GM12878 (cell line): ENCODE measurements around the gene AGRN. TPM values are rescaled to one million over a fixed set of nuclear protein-coding genes. Genes with fewer than 3 reads are reported as not detected.
A peak's percentile ranks its signal among the peaks of the same experiment; 100 is the strongest.
"Not testable (repeated sequence)": the region's sequence is repeated elsewhere in the genome, so short reads cannot be mapped to it uniquely, and the experiment has no call there.

ENCODE experiments used
- ATAC-seq: fragments of 200-7000 bp; cut with Tn5 transposase; 3 replicates; pipeline ENCODE4 v1.9.1; 2020; ENCODE audit warnings: mild to moderate bottlenecking, moderate library complexity
- BruUV-seq: library from RNA; stranded (reverse); fragments of 400-500 nt; replicated peaks from 2 replicates; lab custom pipeline; 2021; lab: Mats Ljungman, UMichigan
- CTCF ChIA-PET: fragments of 300-600 bp; sonication (Branson Sonifier 250); formaldehyde crosslinking; extraction: SDS; loops from one replicate; lab custom pipeline; 2021; ENCODE audit warnings: inconsistent platforms; lab: Yijun Ruan, JAX
- POLR2A ChIA-PET: fragments of 350-600 bp; formaldehyde crosslinking; extraction: SDS; loops from one replicate; lab custom pipeline; 2021; ENCODE audit warnings: inconsistent platforms; lab: Charles Lee
- RAD21 ChIA-PET: fragments of 300-600 bp; sonication (Branson Sonifier 250); formaldehyde crosslinking; loops from one replicate; lab custom pipeline; 2023; ENCODE audit warnings: antibody characterized with exemption; ENCODE audit not compliant: unreplicated experiment; lab: Charles Lee
- SMC1A ChIA-PET: fragments of 300-600 bp; sonication (Branson Sonifier 250); formaldehyde crosslinking; loops from one replicate; lab custom pipeline; 2023; ENCODE audit not compliant: unreplicated experiment, uncharacterized antibody; lab: Charles Lee
- DNase-seq: peaks from one replicate; pipeline ENCODE4 v3.0.0-alpha.2; 2011; ENCODE audit warnings: low read depth, low spot score
- FAIRE-seq: peaks from 3 replicates; lab custom pipeline; 2011; peaks lifted over from hg19 to GRCh38; lab: Jason Lieb, UNC
- H2AFZ ChIP-seq: 2 replicates; pipeline ENCODE4 v1.6.0; 2011; ENCODE audit warnings: low read depth, low read length, control low read depth; ENCODE audit not compliant: control insufficient read depth
- H3K27ac ChIP-seq: 2 replicates; pipeline ENCODE4 v1.5.1; 2011; ENCODE audit warnings: control low read depth; ENCODE audit not compliant: control insufficient read depth, insufficient read depth
- H3K27me3 ChIP-seq, 2 experiments: replicated peaks in 1 of 2; 2 replicates each; pipeline versions ENCODE4 v1.6.0 to v1.6.1; 2011; ENCODE audit warnings: low read length in 1 of 2; ENCODE audit not compliant: control insufficient read depth in 2 of 2, insufficient read depth in 2 of 2
- H3K36me3 ChIP-seq, 2 experiments: 2 replicates each; pipeline ENCODE4 v1.5.1; 2011; ENCODE audit warnings: low read length in 1 of 2; ENCODE audit not compliant: control insufficient read depth in 2 of 2, insufficient read depth in 2 of 2
- H3K4me1 ChIP-seq: 2 replicates; pipeline ENCODE4 v1.6.1; 2011; ENCODE audit warnings: mild to moderate bottlenecking, low read length, moderate library complexity, mixed read lengths; ENCODE audit not compliant: control insufficient read depth, insufficient read depth
- H3K4me2 ChIP-seq: 2 replicates; pipeline ENCODE4 v1.6.0; 2011; ENCODE audit warnings: control low read depth; ENCODE audit not compliant: control insufficient read depth, insufficient read depth
- H3K4me3 ChIP-seq: fragments of 200-600 bp; sonication (generic); 2 replicates; pipeline ENCODE4 v1.5.1; 2016
- H3K79me2 ChIP-seq: 2 replicates; pipeline ENCODE4 v1.6.0; 2011; ENCODE audit warnings: low read length; ENCODE audit not compliant: control insufficient read depth, insufficient read depth
- H3K9ac ChIP-seq: 2 replicates; pipeline ENCODE4 v1.8.0; 2011; ENCODE audit warnings: low read length, control low read depth, mixed read lengths; ENCODE audit not compliant: control insufficient read depth, insufficient read depth
- H3K9me3 ChIP-seq: replicated peaks from 3 replicates; pipeline ENCODE4 v1.5.1; 2011; ENCODE audit warnings: mild to moderate bottlenecking, low read length; ENCODE audit not compliant: control insufficient read depth, insufficient read depth
- H4K20me1 ChIP-seq: 2 replicates; pipeline ENCODE4 v1.6.0; 2011; ENCODE audit not compliant: control insufficient read depth, insufficient read depth
- MEF2B ChIP-seq: fragments of 450-650 bp; IDR thresholded peaks from 2 replicates; pipeline ENCODE4 v1.6.1; 2018; ENCODE audit warnings: mild to moderate bottlenecking, moderate library complexity; ENCODE audit not compliant: partially characterized antibody, poor library complexity, severe bottlenecking
- POLR2A ChIP-seq: IDR thresholded peaks from 2 replicates; pipeline ENCODE4 v1.6.1; 2011; ENCODE audit warnings: low read depth, mild to moderate bottlenecking, low read length
- ZNF274 ChIP-seq: IDR thresholded peaks from one replicate; pipeline ENCODE4 v1.8.0; 2011; ENCODE audit not compliant: insufficient read length, insufficient read depth
- WGBS: methylation state at CpG from one replicate; pipeline ENCODE4 v1.1.6; 2016; ENCODE audit warnings: low lambda C conversion rate; ENCODE audit not compliant: insufficient replicate concordance, insufficient coverage; ENCODE audit errors: missing lambda C conversion rate; 5-methylcytosine and 5-hydroxymethylcytosine counted together
- in situ Hi-C: fragments of 300-500 bp; cut with MboI; formaldehyde crosslinking; loops from 9 replicates; pipeline ENCODE4 v1.14.3; 2018; ENCODE audit warnings: mixed read lengths
- intact Hi-C: fragments of 100-400 bp; cut with micrococcal nuclease; formaldehyde crosslinking; loops from one replicate; pipeline ENCODE4 v1.14.2; 2022; ENCODE audit not compliant: unreplicated experiment
- polyA plus RNA-seq, 11 experiments: library from polyadenylated mRNA; depleted of rRNA in 4 of 11; unstranded in 6 of 11; stranded (reverse) in 5 of 11; fragments of >200 nt; fragmentation: Nextera tagmentation in 4 of 11; fragmentation: Illumina TruSeq in 1 of 11; extraction: Ambion mirVana in 4 of 11; extraction: Trizol in 1 of 11; gene quantifications; 1 replicate in 1 of 11; 2 replicates in 10 of 11; pipeline versions ENCODE4 v1.2.1 to v1.2.3, GENCODE V29; 2011 to 2016; ENCODE audit warnings: inconsistent platforms in 2 of 11, missing spikeins in 2 of 11, low read depth in 1 of 11
- total RNA-seq, 4 experiments: library from RNA; depleted of rRNA in 3 of 4; stranded (reverse); fragments of >200 nt in 3 of 4; fragmentation: Illumina TruSeq in 1 of 4; extraction: Trizol in 1 of 4; gene quantifications; 2 replicates each; pipeline versions ENCODE4 v1.2.1 to v1.2.3, GENCODE V29; 2013 to 2021
- TF ChIP-seq, protein P1 (sequence below): fragments of 450-650 bp; IDR thresholded peaks from 2 replicates; pipeline ENCODE4 v1.6.1; 2016; ENCODE audit warnings: mild to moderate bottlenecking, moderate library complexity, borderline replicate concordance

The AGRN gene
- total and polyA plus RNA-seq, 10 of the 15 experiments (the other 5 are each of a cell fraction or from before 2014, with no cell fraction given) = 0.02 to 41.8 (median 4.1) TPM

DNA sequence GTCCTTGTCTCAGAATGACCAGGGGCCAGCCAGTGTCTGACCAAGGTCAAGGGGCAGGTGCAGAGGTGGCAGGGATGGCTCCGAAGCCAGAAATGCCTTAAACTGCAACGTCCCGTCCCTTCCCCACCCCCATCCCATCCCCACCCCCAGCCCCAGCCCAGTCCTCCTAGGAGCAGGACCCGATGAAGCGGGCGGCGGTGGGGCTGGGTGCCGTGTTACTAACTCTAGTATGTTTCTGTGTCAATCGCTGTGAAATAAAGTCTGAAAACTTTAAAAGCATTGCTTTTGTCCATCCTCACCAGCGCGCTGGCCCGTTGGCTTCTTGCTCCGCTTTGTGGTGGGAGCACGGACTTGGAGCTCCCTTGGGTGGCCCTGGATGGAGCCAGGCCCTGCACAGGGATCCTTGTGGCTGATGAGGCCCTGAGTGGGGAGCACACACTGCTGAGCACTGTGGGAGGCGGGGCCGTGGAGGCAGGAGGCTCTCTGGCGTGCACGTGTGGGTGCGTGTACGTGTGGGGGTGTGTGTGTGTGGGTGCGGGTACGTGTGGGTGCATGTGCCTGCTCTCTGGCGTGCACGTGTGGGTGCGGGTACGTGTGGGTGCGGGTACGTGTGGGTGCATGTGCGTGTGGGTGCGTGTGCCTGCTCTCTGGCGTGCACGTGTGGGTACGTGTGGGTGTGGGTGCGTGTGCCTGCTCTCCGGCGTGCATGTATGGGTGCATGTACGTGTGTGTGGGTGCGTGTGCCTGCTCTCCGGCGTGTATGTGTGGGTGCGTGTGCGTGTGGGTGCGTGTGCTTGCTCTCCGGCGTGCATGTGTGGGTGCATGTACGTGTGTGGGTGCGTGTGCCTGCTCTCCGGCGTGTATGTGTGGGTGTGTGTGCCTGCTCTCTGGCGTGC, 36.2 kb downstream of the AGRN start:
- Histone ChIP-seq H3K79me2 (no peaks in the 10 kb centered on the region), H3K4me1 (peaks cover 13% of the 10 kb centered on the region), H3K9ac (no peak overlapping the region), H3K36me3 (peaks cover 3 to 6% of the 10 kb centered on the region in 2 experiments; a peak in 2 of 4 replicates), H4K20me1 (no peaks in the 10 kb centered on the region), H3K9me3 (no peaks in the 10 kb centered on the region), H2AFZ (no peak overlapping the region), H3K4me3 (no peak overlapping the region), H3K27ac (no peak overlapping the region), H3K4me2 (no peak overlapping the region), H3K27me3 (no peaks in the 10 kb centered on the region)
- TF ChIP-seq, protein P1, sequence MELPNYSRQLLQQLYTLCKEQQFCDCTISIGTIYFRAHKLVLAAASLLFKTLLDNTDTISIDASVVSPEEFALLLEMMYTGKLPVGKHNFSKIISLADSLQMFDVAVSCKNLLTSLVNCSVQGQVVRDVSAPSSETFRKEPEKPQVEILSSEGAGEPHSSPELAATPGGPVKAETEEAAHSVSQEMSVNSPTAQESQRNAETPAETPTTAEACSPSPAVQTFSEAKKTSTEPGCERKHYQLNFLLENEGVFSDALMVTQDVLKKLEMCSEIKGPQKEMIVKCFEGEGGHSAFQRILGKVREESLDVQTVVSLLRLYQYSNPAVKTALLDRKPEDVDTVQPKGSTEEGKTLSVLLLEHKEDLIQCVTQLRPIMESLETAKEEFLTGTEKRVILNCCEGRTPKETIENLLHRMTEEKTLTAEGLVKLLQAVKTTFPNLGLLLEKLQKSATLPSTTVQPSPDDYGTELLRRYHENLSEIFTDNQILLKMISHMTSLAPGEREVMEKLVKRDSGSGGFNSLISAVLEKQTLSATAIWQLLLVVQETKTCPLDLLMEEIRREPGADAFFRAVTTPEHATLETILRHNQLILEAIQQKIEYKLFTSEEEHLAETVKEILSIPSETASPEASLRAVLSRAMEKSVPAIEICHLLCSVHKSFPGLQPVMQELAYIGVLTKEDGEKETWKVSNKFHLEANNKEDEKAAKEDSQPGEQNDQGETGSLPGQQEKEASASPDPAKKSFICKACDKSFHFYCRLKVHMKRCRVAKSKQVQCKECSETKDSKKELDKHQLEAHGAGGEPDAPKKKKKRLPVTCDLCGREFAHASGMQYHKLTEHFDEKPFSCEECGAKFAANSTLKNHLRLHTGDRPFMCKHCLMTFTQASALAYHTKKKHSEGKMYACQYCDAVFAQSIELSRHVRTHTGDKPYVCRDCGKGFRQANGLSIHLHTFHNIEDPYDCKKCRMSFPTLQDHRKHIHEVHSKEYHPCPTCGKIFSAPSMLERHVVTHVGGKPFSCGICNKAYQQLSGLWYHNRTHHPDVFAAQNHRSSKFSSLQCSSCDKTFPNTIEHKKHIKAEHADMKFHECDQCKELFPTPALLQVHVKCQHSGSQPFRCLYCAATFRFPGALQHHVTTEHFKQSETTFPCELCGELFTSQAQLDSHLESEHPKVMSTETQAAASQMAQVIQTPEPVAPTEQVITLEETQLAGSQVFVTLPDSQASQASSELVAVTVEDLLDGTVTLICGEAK = no peak
- no peak for TF ChIP-seq MEF2B
- peak; percentile 52; the same call in 1 of the 2 replicates for TF ChIP-seq POLR2A
- TF ChIP-seq ZNF274 = no peak
- no peak for DNase-seq
- ChIA-PET CTCF (no interaction called here), POLR2A (no interaction called here), SMC1A (no interaction called here), RAD21 (no interaction called here)
- WGBS = 82% methylated on average over 45 of the region's 50 CpGs
- ATAC-seq = no peak
- in situ Hi-C loops = no loop called here
- intact Hi-C loops = no loop called here
- FAIRE-seq = no peak
- no TSS peak for BruUV-seq

DNA sequence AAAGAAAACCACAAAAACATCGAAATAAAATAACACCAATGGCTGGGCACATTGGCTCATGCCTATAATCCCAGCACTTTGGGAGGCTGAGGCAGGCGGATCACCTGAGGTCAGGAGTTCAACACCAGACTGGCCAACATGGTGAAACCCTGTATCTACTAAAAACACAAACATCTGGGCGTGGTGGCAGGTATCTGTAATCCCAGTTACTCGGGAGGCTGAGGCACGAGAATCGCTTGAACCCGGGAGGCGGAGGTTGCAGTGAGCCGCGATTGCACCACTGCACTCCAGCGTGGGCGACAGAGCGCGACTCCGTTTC, 37.8 kb downstream of the AGRN start:
- H3K9me3 ChIP-seq, H2AFZ ChIP-seq, in situ Hi-C loops, H3K4me3 ChIP-seq, H3K9ac ChIP-seq, H4K20me1 ChIP-seq, ATAC-seq, H3K36me3 ChIP-seq, BruUV-seq, DNase-seq, H3K4me2 ChIP-seq, FAIRE-seq, H3K79me2 ChIP-seq, intact Hi-C loops, H3K27me3 ChIP-seq, SMC1A ChIA-PET, H3K27ac ChIP-seq: not testable (repeated sequence)
- 31% methylated on average over 15 of the region's 15 CpGs for WGBS
- POLR2A ChIA-PET = interaction anchor here (0.7 to 1.9 kb wide), 2 partner anchors 18 to 36 kb away, joined by 3 to 9 read pairs; no protein-coding TSS in a partner anchor
- CTCF ChIA-PET = interaction anchor here (1.0 kb wide), 1 partner anchor 33 kb away, joined by 4 read pairs; no protein-coding TSS in a partner anchor
- H3K4me1 ChIP-seq = peaks cover 16% of the 10 kb centered on the region
- RAD21 ChIA-PET = interaction anchor here (1.3 kb wide), 1 partner anchor 20 kb away, joined by 6 read pairs; no protein-coding TSS in a partner anchor
